Pancreas (tissue), 10 donors: Measurements from ENCODE around the gene PRR22. TPM values are rescaled to one million over a fixed set of nuclear protein-coding genes. Genes with fewer than 3 reads are reported as not detected.

Experiments
- ATAC-seq, 4 donors: fragments of 200-7000 bp; cut with Tn5 transposase; one replicate each; pipeline versions ENCODE4 v1.8.0 to v1.9.1; 2020; ENCODE audit warnings: mild to moderate bottlenecking in 4 of 4, moderate library complexity in 4 of 4
- DNase-seq, 6 donors: peaks; one replicate each; pipeline ENCODE4 v3.0.0-alpha.2; 2020
- FAIRE-seq: peaks from 2 replicates; lab custom pipeline; 2012; peaks lifted over from hg19 to GRCh38; lab: Jason Lieb, UNC
- H3K27ac ChIP-seq, 4 donors: fragments of 200-600 bp; sonication (generic); 1 replicate in 3 of 4; 2 replicates in 1 of 4; pipeline versions ENCODE4 v1.5.0 to v1.8.0; 2020
- H3K27me3 ChIP-seq, 4 donors: fragments of 200-600 bp; one replicate each; pipeline ENCODE4 v1.8.0; 2021
- H3K36me3 ChIP-seq, 3 donors: fragments of 200-600 bp; sonication (generic) in 1 of 3; one replicate each; pipeline versions ENCODE4 v1.5.0 to v1.8.0; 2020 to 2021
- H3K4me1 ChIP-seq, 3 donors: fragments of 200-600 bp; one replicate each; pipeline ENCODE4 v1.8.0; 2021
- H3K4me3 ChIP-seq, 4 donors: fragments of 200-600 bp; sonication (generic) in 2 of 4; one replicate each; pipeline versions ENCODE4 v1.5.0 to v1.8.0; 2020 to 2021
- H3K9me3 ChIP-seq, 4 donors: fragments of 200-600 bp; one replicate each; pipeline ENCODE4 v1.8.0; 2021
- WGBS, 2 donors: extraction: QIAGEN DNeasy Blood & Tissue Kit; methylation state at CpG; one replicate each; pipeline ENCODE4 v1.1.7; 2013; 5-methylcytosine and 5-hydroxymethylcytosine counted together
- intact Hi-C, 3 donors: fragments of 100-400 bp; cut with DNase I; formaldehyde crosslinking; loops; one replicate each; pipeline versions ENCODE4 v1.11.1 to v1.14.2; 2022
- polyA plus RNA-seq, 2 donors: library from polyadenylated mRNA; stranded (reverse); fragments of 200-250 nt; gene quantifications; one replicate each; pipeline ENCODE4 v1.2.3, GENCODE V29; 2013
- total RNA-seq, 6 donors: library from RNA; stranded (reverse); fragmentation: NEBNext Ultra II Directional in 4 of 6; extraction: Animal tissue kit (Norgen Biotek cat#: 25700) in 4 of 6; gene quantifications; one replicate each; pipeline versions ENCODE4 v1.2.1 to v1.2.4, GENCODE V29; 2021 to 2023
- TF ChIP-seq, protein P1 (sequence below), 4 donors: fragments of 200-600 bp; sonication (generic) in 3 of 4; IDR thresholded peaks; one replicate each; pipeline versions ENCODE4 v1.5.0 to v1.8.0; 2021; ENCODE audit warnings: antibody characterized with exemption in 4 of 4
- donor health status: healthy with polysubstance abuse.
- donor health status: DM: no; HTN: no; CAD: no; lungs with moderate emphysema.
- donor health status: DM: no; HTN: no; CAD: no.
- donor health status: control.
- donor health status: control.
- donor health status: Bipolar disorder and iron deficiency.
- donor health status: DM: yes; HTN: yes; CAD: no.
- donor health status: DM: no; HTN: no; CAD: no.
- donor health status: DM: no; HTN: no; CAD: no.
- donor health status: DM: yes; HTN: yes; CAD: no.

Gene PRR22
- total and polyA plus RNA-seq, 8 donors: 0.61 to 25.9 (median 2.1) TPM

- FAIRE-seq (no peak), DNase-seq (peak in 2 of 6 donors; percentile 55 to 80), ATAC-seq (no peak)
- H3K36me3 ChIP-seq: peaks cover 9 to 50% (median 31%) of the 10 kb centered on the region in 3 donors
- no peak overlapping the region for H3K4me3 ChIP-seq
- TF ChIP-seq, protein P1, sequence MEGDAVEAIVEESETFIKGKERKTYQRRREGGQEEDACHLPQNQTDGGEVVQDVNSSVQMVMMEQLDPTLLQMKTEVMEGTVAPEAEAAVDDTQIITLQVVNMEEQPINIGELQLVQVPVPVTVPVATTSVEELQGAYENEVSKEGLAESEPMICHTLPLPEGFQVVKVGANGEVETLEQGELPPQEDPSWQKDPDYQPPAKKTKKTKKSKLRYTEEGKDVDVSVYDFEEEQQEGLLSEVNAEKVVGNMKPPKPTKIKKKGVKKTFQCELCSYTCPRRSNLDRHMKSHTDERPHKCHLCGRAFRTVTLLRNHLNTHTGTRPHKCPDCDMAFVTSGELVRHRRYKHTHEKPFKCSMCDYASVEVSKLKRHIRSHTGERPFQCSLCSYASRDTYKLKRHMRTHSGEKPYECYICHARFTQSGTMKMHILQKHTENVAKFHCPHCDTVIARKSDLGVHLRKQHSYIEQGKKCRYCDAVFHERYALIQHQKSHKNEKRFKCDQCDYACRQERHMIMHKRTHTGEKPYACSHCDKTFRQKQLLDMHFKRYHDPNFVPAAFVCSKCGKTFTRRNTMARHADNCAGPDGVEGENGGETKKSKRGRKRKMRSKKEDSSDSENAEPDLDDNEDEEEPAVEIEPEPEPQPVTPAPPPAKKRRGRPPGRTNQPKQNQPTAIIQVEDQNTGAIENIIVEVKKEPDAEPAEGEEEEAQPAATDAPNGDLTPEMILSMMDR (IDR thresholded peaks at IDR 0.05): no peak
- 95 to 96% methylated on average over 39 of the region's 39 CpGs for WGBS, 2 donors
- no peaks in the 10 kb centered on the region for H3K27me3 ChIP-seq
- no peak overlapping the region for H3K27ac ChIP-seq
- peaks cover 0 to 5% (median 0%) of the 10 kb centered on the region in 3 donors for H3K4me1 ChIP-seq
- no peaks in the 10 kb centered on the region for H3K9me3 ChIP-seq
- intact Hi-C loops: no loop called here
Observed at GRCh38 chr19:5789351-5789761, 4.8 kb upstream of the PRR22 start.

- Histone ChIP-seq H3K27me3 (no peaks in the 10 kb centered on the region), H3K4me1 (peaks cover 0 to 5% (median 0%) of the 10 kb centered on the region in 3 donors), H3K4me3 (no peak overlapping the region), H3K27ac (no peak overlapping the region), H3K9me3 (no peaks in the 10 kb centered on the region), H3K36me3 (peaks cover 9 to 51% (median 31%) of the 10 kb centered on the region in 3 donors)
- FAIRE-seq (no peak), DNase-seq (no peak), ATAC-seq (no peak)
- TF ChIP-seq, protein P1 (IDR thresholded peaks at IDR 0.05): no peak
- WGBS, 2 donors: 91 to 99% methylated on average over 5 of the region's 5 CpGs
- intact Hi-C loops: no loop called here
Observed at GRCh38 chr19:5788422-5788821, 3.9 kb upstream of the PRR22 start.

GRCh38 chr19:5787409-5788182 lies 3.0 kb upstream of the PRR22 start:
- Histone ChIP-seq H3K9me3 (no peaks in the 10 kb centered on the region), H3K36me3 (peaks cover 9 to 51% (median 31%) of the 10 kb centered on the region in 3 donors), H3K4me3 (no peak overlapping the region), H3K4me1 (peaks cover 0 to 5% (median 0%) of the 10 kb centered on the region in 3 donors), H3K27me3 (no peaks in the 10 kb centered on the region), H3K27ac (no peak overlapping the region)
- WGBS, 2 donors: 89 to 94% methylated on average over 38 to 39 of the region's 39 CpGs
- DNase-seq: peak in 2 of 6 donors; percentile 45 to 73
- intact Hi-C loops: no loop called here
- TF ChIP-seq, protein P1 (IDR thresholded peaks at IDR 0.05): no peak
- no peak for ATAC-seq
- FAIRE-seq: no peak

GRCh38 chr19:5786593-5787408 lies 2.3 kb upstream of the PRR22 start:
- Histone ChIP-seq H3K36me3 (peaks cover 9 to 51% (median 31%) of the 10 kb centered on the region in 3 donors), H3K27ac (no peak overlapping the region), H3K9me3 (no peaks in the 10 kb centered on the region), H3K4me3 (no peak overlapping the region), H3K27me3 (no peaks in the 10 kb centered on the region), H3K4me1 (peaks cover 0 to 5% (median 0%) of the 10 kb centered on the region in 3 donors)
- DNase-seq (peak in 1 of 6 donors; percentile 51), FAIRE-seq (no peak), ATAC-seq (no peak)
- intact Hi-C loops: no loop called here
- TF ChIP-seq, protein P1 (IDR thresholded peaks at IDR 0.05): no peak
- 89 to 92% methylated on average over 43 to 44 of the region's 44 CpGs for WGBS, 2 donors
